Neuron (in vitro differentiated cells): ENCODE data around the gene TNS1.

ENCODE experiments used
- H2AFZ ChIP-seq: one replicate; pipeline ENCODE4 v1.6.1; 2013; ENCODE audit warnings: low read depth, mild to moderate bottlenecking, inconsistent platforms, low read length, moderate library complexity
- H3K27me3 ChIP-seq: one replicate; pipeline ENCODE4 v1.6.1; 2013; ENCODE audit warnings: low read length; ENCODE audit not compliant: insufficient read depth
- H3K36me3 ChIP-seq: one replicate; pipeline ENCODE4 v1.6.1; 2013; ENCODE audit warnings: low read length; ENCODE audit not compliant: insufficient read depth
- H3K4me1 ChIP-seq: one replicate; pipeline ENCODE4 v1.6.1; 2013; ENCODE audit warnings: low read length; ENCODE audit not compliant: insufficient read depth
- H3K4me3 ChIP-seq: 2 replicates; pipeline ENCODE4 v1.5.1; 2013; ENCODE audit warnings: mild to moderate bottlenecking, low read length, moderate library complexity
- H3K9me3 ChIP-seq: one replicate; pipeline ENCODE4 v1.6.1; 2013; ENCODE audit warnings: low read length

The TNS1 gene

DNA sequence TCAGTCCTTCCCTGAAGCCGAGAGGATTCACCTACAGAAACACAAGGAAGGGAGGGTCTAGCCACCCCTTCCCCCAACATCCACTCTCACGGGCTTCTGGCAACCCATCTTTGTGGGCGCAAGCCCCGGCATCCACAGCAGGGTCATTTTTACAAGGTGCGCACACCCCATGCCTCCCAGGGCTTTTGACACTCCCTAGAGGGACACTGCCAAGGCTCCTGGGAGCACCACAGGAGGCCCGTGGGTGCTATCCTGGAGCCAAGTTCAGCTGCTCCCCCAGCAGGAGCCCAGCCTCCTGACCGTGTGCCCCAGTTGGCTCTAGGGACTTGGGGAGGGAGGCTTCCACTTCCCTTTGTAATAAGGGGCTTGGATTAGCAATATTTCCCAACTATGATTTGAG lies 251.6 kb downstream of the TNS1 start:
- Histone ChIP-seq H3K4me3 (no peak overlapping the region), H3K4me1 (peaks cover 10% of the 10 kb centered on the region), H3K27me3 (no peaks in the 10 kb centered on the region), H3K9me3 (no peaks in the 10 kb centered on the region), H3K36me3 (no peaks in the 10 kb centered on the region), H2AFZ (no peak overlapping the region)
